DMS114 treated with DMSO at 0.1 percent for 48 hours (cell line): Measurements from ENCODE around the gene HMGCS1.
"Not testable (repeated sequence)": the region's sequence is repeated elsewhere in the genome, so short reads cannot be mapped to it uniquely, and the experiment has no call there.

Experiments used
- DNase-seq: peaks from one replicate; lab custom pipeline; 2025; ENCODE audit not compliant: unreplicated experiment; lab: John Stamatoyannopoulos, UW

The HMGCS1 gene

DNA sequence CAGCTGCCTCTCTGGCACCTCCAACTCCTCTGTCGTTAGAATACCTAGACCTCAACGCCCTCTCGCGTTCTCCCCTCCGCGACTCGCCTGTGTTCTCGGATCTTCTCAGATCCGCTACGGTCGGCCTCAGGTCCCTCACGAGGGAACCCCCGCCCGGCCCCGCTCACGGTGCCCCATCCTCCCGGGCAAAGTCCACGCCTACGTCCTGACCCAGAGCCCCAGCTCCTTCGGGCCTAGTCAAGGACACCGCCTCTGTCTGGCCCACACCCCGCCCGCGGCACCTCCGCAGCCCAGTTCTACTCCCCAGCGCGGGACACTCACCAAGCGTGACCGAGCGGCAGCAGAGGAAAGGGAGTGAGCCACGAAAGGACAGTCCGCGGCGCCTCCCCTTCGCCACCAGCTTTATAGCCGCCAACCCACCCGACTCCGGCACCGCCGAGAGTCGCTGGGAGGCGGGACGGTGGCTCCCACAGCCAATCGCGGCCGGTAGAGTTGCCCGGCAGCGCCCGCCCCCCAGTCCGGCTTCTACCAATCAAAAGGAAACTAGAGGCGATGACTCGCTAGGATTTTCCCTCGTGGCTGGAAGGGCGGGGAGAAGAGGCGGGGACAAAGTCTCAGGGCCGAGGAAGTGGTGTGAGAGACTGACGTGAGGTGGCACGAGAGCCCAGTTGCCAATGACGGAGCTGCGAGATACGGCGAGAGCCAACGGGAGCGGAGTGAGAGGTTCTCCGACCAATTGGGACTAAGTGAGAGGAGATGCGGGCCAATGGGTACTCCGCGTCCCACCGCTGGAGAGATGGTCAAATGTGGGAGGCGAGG, at the start of gene HMGCS1:
HMGCS1 (minus strand) TSS at position 378 of the 819 bp plus-strand sequence. CDS start 14,447 bp downstream, outside the sequence.
- DNase-seq: peak; percentile 98

DNA sequence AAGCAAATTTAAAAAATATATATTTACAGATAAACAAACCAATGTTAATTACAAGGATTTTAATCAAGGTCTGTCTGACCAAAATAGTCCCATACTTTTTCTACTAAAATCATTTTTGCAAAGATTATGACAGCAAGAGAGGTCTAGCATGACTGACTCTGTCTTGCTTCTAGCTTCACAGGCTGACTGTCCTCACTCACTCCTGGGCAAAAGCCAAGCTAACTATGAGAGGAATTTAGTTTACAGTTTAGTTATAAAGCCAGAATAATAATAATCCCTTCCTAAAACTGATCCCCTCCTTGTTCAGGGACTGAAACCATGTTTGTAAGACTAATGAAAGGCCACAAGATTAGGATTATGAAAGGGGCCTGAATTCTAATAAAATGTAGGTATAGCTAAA, 45.5 kb upstream of the HMGCS1 start:
- no peak for DNase-seq

DNA sequence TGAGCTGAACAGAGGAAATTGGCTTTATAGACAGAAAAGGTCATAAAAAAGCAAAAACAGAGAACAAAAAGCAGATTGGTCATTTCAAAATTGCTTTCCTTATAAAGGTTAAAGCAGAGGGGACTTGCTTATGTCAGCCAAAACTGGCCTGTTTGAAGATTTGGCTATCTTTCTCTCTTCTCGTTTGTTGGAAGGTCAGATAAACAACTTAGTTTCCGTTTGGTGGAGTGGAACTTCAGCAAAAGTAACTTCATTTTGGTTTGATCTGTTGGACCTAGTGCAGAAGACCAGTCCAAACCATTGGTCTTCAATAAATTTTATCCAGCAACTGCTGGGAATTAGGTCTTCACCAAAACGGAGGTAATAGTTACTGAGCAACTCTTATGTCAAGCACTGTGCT, 45.1 kb upstream of the HMGCS1 start:
- DNase-seq: no peak

DNA sequence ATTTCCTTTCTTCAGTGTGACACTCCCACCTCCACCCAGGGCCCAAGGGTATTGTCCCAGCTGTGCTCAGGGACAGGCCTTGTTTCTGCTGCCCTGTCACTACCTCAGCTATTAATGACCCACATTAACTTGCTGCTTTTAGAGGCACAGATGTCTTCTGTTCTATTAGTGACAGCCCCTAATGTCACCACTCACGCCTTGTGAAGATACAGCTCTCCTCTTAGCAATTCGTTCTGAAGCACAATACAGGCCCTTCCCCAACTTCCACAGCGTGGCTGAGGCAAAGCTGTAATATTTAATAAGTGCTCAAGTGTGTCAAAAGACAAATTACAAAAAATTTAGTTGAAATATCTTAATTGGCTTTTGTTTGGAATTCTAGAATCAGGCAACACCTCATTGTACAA, 44.7 kb upstream of the HMGCS1 start:
- DNase-seq: no peak

DNA sequence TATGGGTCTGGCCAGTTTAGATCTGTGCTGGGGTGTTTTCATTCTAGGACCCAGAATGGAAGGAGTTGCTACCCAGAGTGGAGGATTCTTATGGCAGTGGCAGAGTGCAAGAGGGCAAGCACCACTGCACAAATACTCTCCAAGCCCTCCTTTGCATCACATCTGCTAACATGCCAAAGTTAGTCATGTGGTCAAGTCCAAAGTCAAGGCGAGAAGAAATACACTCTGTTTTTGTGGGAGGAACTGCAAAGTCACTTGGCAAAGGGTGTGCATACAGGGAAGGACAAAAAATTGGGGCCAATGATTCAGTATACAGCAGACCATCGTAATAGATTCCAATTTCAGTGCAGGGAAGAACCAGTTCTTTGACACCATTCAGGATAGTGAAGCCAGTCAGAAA, 43.9 kb upstream of the HMGCS1 start:
- no peak for DNase-seq

DNA sequence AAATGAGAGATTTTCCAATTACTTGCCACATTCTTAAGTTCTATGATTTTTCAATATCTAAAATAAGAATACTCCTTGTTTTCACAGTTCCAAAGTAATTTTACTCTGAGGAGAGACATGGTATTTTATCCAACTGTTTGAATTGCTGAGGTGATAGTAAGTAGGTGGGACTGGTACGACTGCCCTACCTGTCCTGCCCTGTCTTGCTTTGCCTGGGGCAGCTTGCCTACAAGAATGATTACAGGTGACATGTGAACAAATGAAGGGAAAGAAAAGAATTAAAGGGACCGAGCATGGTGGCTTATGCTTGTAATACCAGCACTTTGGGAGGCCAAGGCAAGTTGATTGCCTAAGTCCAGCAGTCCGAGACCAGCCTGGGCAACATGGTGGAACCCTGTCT, 41.6 kb upstream of the HMGCS1 start:
- no peak for DNase-seq

DNA sequence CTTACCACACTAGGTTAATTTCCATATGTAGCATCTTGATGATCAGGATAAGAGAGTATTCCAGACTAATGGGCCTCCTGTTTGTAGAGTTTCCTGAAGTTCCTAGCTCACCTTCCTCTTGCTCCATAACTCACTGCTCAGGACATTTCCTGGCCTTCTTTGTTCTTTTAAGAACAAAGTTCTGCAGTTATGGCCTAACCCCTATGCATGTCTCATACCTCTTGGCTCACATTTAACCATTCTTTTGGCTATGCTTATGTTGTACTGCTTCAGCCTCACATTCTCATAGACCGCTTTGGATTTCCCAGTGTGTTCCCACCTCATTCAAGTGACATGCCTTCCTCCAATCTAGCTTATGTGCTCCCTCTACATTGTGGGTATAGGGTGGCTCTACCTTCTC, 40.5 kb upstream of the HMGCS1 start:
- DNase-seq: no peak

DNA sequence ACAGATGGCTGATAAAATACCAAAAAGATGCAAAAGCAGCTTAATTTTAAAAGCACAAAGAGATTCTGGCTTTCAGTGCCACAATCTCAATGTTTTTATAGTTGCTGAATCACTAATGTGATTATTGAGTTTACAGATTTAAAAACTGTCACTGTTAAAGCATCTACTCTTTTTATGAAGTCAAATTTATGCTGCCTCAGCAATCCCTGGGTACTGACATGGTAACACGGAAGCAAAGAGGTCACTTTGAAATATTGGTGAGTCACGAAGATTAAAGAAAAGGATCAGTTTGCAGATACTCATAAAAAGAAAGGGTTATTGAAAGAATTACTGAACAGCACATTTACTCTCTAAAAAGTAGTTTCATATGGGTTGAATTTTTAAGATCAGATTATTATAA, 39.7 kb upstream of the HMGCS1 start:
- no peak for DNase-seq

DNA sequence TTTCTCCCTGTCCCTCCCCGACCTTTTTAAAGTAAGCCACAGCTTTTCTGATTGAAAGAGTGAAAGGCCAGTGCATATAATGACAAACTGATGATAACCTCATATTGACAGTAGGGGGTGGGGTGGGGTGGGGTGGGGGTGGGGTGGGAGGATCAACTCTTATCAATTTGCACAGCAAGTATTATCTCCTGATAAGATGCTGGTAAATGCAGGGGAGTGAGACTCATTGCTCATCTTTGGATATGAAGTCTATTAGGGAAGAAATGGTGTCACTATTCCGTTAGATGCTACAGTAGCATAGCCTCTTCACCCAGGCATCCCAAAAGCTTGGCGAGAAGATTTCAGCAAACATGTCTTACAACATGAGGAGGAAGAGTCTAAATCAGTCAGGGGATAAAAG, 38.9 kb upstream of the HMGCS1 start:
- DNase-seq: no peak

DNA sequence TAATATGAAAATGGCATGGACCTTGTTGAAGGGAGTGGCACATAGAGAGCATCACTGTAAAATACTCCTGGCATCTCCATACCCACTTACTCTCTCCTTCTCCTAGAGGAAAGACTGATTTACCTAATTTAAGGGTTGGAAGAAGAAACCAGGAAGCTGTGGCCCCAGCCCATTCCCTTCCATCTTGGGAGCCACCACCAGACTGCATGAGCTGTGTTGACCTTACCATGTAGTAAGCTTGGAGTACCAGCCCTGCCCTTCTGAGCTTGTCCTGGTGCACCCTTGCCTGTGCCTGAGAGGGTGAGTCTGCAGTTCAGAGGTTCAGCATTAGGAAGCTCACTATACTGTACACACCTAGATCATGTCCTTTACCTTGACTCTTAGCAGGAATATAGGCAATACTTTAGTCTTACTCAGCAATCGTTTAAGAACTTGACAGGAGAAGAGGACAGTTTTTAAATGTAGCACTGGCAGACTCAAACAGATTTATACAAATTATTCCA, 35.7 kb upstream of the HMGCS1 start:
- DNase-seq: no peak

DNA sequence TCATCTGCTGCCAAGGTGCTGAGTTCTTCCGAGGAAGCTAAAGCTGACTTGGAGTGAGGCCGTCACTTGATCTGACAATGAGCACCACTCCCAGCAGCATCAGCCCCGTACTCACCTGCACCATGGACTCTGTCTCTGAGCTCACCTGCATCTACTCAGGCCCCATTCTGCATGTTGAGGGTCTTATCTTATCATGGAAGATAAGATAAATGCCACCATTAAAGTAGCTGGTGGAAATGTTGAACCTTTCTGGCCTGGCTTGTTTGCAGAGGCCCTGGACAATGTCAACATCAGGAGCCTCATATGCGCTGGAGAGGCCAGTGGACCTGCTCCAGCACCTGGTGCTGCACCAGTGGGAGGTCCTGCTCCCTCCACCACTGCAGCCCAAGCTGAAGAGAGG, 35.0 kb upstream of the HMGCS1 start:
- no peak for DNase-seq

DNA sequence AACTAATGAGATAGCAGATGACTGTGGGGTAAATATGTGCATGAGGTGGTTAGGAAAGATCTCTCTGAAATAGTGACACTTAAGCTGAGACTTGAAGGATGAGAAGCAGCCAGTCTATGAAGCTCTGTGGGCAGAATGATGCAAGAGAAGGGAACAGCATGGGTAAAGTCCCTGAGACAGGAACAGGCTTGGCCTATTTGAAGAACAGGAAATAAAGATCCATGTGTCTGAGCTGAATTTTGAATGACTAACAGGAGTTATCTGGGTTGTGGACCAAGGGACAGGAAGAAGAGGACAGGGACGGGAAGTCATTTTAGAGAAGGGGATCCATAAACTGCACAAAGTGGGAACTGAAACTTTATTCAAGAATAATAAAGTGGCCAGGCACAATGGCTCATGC, 25.6 kb upstream of the HMGCS1 start:
- DNase-seq: no peak

DNA sequence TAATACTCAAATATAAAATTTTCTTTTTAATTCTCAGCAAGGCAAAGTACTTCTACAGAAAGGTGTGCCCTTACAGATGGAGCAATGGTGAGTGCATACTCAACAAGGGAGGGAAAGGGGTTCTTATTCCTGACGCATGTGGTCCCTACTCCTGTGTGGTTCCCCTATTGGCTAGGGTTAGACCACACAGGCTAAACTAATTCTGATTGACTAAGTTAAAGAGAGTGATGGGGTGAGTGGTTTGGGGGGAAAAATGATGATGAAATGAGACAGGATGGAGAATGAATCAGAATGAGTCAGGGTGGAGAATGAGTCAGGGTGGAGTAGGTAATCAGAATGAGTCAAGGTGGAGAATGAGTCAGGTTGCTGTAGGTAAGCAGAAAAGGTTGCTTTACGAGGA, 22.9 kb upstream of the HMGCS1 start:
- DNase-seq: no peak

DNA sequence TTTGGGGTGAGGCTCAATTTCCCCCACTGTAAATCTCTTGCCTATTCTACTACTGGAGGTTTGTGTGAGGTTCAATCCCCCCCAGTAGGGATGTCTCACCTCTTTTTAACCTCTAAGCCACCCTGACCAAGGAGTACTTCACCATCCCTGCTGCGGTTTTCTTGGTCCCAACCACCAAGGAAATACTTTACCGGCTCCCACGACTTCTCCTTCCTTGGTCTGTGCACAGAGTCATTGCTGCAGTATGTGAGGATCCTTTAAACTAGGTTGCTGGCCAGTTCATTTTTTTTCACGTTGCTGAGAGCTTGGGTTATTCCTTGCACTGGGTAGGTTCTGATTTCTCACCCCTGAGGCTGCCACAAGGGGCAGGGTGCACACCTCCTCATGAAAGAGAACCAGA, 22.5 kb upstream of the HMGCS1 start:
- no peak for DNase-seq

DNA sequence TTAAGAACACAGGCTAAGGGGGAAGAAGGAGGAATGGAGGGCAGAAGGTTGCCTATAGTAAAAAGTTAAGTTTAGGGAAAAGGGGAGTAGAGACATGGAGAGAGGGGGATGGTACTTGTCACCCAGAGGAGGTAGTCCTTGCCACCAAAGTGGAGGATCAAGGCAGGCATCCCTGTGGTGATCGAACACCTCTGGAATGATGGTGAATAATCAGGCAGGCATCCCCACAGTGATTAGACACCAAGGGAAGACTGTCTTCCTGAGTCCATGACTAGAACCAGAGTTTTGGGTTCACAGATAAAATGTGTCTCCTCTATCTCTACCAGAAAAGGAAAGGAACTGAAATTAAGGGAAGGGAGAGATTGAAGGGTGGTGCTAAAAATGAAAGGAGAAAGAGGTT, 19.2 kb upstream of the HMGCS1 start:
- no peak for DNase-seq

DNA sequence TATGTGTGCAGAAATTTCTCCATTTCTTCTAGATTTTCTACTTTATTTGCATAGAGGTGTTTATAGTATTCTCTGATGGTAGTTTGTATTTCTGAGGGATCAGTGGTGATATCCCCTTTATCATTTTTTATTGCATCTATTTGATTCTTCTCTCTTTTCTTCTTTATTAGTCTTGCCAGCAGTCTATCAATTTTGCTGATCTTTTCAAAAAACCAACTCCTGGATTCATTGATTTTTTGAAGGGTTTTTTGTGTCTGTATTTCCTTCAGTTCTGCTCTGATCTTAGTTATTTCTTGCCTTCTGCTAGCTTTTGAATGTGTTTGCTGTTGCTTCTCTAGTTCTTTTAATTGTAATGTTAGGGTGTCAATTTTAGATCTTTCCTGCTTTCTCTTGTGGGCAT, 12.4 kb upstream of the HMGCS1 start:
- not testable (repeated sequence) for DNase-seq

DNA sequence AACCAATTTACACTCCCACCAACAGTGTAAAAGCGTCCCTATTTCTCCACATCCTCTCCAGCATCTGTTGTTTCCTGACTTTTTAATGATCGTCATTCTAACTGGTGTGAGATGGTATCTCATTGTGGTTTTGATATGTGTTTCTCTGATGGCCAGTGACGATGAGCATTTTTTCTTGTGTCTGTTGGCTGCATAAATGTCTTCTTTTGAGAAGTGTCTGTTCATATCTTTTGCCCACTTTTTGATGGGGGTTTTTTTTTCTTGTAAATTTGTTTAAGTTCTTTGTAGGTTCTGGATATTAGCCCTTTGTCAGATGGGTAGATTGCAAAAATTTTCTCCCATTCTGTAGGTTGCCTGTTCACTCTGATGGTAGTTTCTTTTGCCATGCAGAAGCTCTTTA, 10.3 kb upstream of the HMGCS1 start:
- not testable (repeated sequence) for DNase-seq

DNA sequence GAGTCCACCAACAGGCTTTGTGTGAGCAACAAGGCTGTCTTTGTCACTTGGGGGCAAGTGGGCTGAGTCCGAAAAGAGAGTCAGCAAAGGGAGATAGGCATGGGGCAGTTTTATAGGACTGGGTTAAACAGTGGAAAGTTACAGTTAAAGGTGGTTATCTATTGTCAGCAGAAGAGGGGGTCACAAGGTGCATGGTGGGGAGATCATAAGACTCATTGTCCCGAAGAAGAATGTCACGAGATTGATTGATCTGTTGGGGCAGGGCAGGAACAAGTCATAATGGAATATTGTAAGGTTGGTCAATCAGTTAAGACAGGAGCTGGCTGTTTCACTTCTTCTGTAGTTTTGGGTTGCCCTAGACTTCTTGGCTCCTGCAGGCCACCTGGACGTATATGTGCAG, 7.6 kb upstream of the HMGCS1 start:
- DNase-seq: no peak

DNA sequence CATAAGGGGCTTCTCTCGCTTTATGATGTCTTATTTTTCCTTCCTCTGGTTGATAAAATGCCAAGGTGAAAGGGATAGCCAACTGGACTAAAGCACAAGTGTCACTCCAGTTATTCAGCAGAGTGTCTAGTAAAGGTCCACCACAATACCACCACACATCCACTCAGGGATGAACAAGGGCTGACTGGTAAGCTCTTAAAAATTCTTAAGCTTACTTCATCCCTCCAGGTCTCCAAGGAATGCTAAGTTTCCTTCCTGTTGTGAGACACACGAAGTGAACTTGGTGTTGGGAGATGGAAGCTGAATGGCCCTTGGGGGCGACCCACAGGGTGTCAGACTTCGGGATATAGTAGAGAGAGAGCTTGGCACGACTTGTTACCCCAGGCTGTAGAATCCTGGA, 3.2 kb upstream of the HMGCS1 start:
- no peak for DNase-seq

DNA sequence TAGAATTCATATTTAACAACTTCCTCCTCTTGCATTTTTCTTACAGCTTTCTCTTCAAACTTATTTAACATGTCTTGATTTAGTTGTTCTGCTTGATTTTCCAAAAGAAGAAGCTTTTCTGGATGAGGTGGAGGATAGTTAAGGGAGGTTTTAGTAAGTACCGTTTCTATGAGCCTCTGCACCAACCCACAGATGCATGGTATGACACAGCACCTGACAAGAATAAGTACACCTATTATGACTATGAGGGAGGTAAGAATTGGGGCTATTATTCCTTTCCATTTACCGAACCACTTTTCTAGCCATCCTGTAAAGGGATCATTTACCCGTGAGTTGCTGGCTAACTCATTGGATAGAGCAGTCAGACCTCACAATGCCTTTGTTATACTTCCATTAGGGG, 2.5 kb upstream of the HMGCS1 start:
- no peak for DNase-seq

DNA sequence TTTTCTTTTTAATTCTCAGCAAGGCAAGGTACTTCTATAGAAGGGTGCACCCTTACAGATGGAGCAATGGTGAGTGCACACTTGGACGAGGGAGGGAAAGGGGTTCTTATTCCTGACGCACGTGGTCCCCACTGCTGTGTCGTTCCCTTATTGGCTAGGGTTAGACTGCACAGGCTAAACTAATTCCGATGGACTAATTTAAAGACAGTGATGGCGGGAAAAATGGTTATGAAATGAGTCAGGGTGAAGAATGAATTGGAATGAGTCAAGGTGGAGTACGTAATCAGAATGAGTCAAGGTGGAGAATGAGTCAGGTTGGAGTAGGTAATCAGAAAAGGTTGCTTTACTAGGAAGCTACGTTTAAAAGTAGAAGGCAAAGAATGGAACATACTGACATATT, 2.1 kb upstream of the HMGCS1 start:
- DNase-seq: no peak

DNA sequence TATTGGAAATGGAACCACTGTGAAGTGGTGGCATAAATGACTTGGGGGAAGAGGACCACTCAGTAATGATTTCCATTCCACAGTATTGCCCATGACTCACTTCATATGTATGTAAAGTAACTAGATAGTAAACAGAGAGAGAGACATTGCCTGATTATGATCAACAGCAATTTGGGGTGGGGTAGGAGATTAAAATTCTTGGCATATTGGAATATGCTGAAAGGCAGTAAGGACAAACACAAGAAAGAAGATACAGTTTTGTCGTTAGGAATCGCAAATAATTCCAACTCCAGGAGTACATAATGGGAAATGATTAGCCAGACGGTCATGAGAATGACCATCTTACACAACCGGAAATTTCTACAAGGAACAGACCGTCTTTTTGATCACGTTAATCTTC, 1.5 kb upstream of the HMGCS1 start:
- DNase-seq: no peak

DNA sequence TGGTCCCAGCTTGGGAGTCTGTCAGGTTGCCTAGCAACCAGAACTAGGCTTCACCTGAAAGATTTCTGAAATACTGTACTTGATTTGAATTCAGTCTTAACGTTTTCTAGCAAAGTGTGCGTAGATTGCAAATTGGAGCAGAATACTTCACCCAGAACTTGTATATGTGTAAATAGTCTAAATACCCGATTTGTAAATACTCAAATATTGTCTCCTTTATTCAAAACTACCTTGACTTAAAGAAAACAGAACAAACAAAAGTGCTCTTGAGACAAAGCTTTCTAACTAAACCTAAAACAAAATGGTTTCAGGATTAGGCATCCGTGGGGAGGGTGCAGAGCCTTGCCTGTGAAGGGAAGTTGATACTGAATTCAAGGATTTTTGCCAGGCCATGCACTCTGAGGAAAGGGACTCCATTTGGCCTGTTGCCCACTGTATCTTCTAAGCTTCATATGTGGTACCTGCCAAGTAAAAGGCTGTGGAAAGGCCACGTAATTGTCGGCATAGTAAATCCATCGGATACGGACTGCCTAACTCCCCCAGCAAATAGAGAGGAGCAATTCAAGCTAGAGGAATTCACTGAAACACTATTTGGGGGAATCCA, 744 bp upstream of the HMGCS1 start:
- DNase-seq: no peak
